SK-N-SH treated with all-trans-retinoic acid at 6 μM for 48 hours (cell line): ENCODE measurements around the gene ZNF792.
"Not testable (repeated sequence)": the region's sequence is repeated elsewhere in the genome, so short reads cannot be mapped to it uniquely, and the experiment has no call there.

Experiments
- ATAC-seq: fragments of 200-7000 bp; cut with Tn5 transposase; 3 replicates; pipeline ENCODE4 v1.9.1; 2020; ENCODE audit warnings: mild to moderate bottlenecking, moderate library complexity
- ARNTL ChIP-seq: fragments of 450-650 bp; formaldehyde crosslinking; IDR thresholded peaks from 2 replicates; pipeline ENCODE4 v1.5.0; 2020; ENCODE audit warnings: low read depth, mild to moderate bottlenecking, moderate library complexity, borderline replicate concordance
- BACH2 ChIP-seq: fragments of 250-450 bp; sonication (Bioruptor Pico); IDR thresholded peaks from 2 replicates; pipeline ENCODE4 v1.9.0; 2021; ENCODE audit warnings: mild to moderate bottlenecking, borderline replicate concordance
- CREB5 ChIP-seq: fragments of 250-450 bp; sonication (Bioruptor Pico); IDR thresholded peaks from 2 replicates; pipeline ENCODE4 v1.5.1; 2020; ENCODE audit warnings: low read depth, mild to moderate bottlenecking, moderate library complexity
- CSDC2 ChIP-seq: fragments of 250-450 bp; sonication (Bioruptor Pico); IDR thresholded peaks from 2 replicates; pipeline ENCODE4 v1.5.0; 2020; ENCODE audit warnings: mild to moderate bottlenecking, moderate library complexity
- CSRNP3 ChIP-seq: fragments of 250-450 bp; sonication (Bioruptor Pico); IDR thresholded peaks from 2 replicates; pipeline ENCODE4 v1.5.1; 2021; ENCODE audit warnings: mild to moderate bottlenecking, moderate library complexity
- ESRRG ChIP-seq: fragments of 250-450 bp; sonication (Bioruptor Pico); IDR thresholded peaks from 2 replicates; pipeline ENCODE4 v1.6.1; 2021; ENCODE audit warnings: mild to moderate bottlenecking
- GLIS3 ChIP-seq: fragments of 250-450 bp; sonication (Bioruptor Pico); IDR thresholded peaks from 2 replicates; pipeline ENCODE4 v1.5.0; 2020; ENCODE audit warnings: mild to moderate bottlenecking, moderate library complexity
- ISL1 ChIP-seq: fragments of 250-450 bp; sonication (Bioruptor Pico); IDR thresholded peaks from 2 replicates; pipeline ENCODE4 v2.1.2; 2022; ENCODE audit warnings: mild to moderate bottlenecking, moderate library complexity
- OSR1 ChIP-seq: fragments of 250-450 bp; sonication (Bioruptor Pico); IDR thresholded peaks from 2 replicates; pipeline ENCODE4 v1.8.0; 2022; ENCODE audit warnings: moderate library complexity, mild to moderate bottlenecking, inconsistent platforms
- PATZ1 ChIP-seq: fragments of 250-450 bp; sonication (Bioruptor Pico); IDR thresholded peaks from 2 replicates; pipeline ENCODE4 v1.8.0; 2020; ENCODE audit warnings: mild to moderate bottlenecking, moderate library complexity, borderline replicate concordance
- POU6F1 ChIP-seq: fragments of 250-450 bp; sonication (Bioruptor Pico); IDR thresholded peaks from 2 replicates; pipeline ENCODE4 v1.8.0; 2021; ENCODE audit warnings: low read depth, mild to moderate bottlenecking, moderate library complexity, borderline replicate concordance
- PPARA ChIP-seq: fragments of 250-450 bp; sonication (Bioruptor Pico); IDR thresholded peaks from 2 replicates; pipeline ENCODE4 v1.5.0; 2020; ENCODE audit warnings: mild to moderate bottlenecking, borderline replicate concordance
- RARB ChIP-seq: fragments of 250-450 bp; sonication (Bioruptor Pico); IDR thresholded peaks from 2 replicates; pipeline ENCODE4 v1.8.0; 2021; ENCODE audit warnings: mild to moderate bottlenecking, moderate library complexity
- TCF4 ChIP-seq: fragments of 250-450 bp; sonication (Bioruptor Pico); IDR thresholded peaks from 2 replicates; pipeline ENCODE4 v1.8.0; 2021; ENCODE audit warnings: mild to moderate bottlenecking, moderate library complexity, borderline replicate concordance
- TSHZ2 ChIP-seq: fragments of 250-450 bp; sonication (Bioruptor Pico); IDR thresholded peaks from 2 replicates; pipeline ENCODE4 v1.5.0; 2020; ENCODE audit warnings: mild to moderate bottlenecking, moderate library complexity
- ZC3H10 ChIP-seq: fragments of 250-450 bp; sonication (Bioruptor Pico); IDR thresholded peaks from 2 replicates; pipeline ENCODE4 v1.5.1; 2021; ENCODE audit warnings: mild to moderate bottlenecking, moderate library complexity
- ZFP3 ChIP-seq: fragments of 250-450 bp; sonication (Bioruptor Pico); IDR thresholded peaks from 2 replicates; pipeline ENCODE4 v1.5.0; 2020; ENCODE audit warnings: mild to moderate bottlenecking, moderate library complexity
- ZNF70 ChIP-seq: fragments of 450-650 bp; formaldehyde crosslinking; IDR thresholded peaks from 2 replicates; pipeline ENCODE4 v1.5.0; 2020; ENCODE audit warnings: mild to moderate bottlenecking, moderate library complexity

ZNF792 gene

GRCh38 chr19:34999498-35000337 is 35.7 kb upstream of the ZNF792 start, which contains the start of gene GRAMD1A:
TSS of gene GRAMD1A (plus strand) at chr19:35000323. CDS start at chr19:35000479, 156 bp downstream.
- ATAC-seq: peak; percentile 89
- TF ChIP-seq ARNTL (CRISPR knock-in tag) (no peak), PATZ1 (CRISPR knock-in tag) (peak; percentile 86)

- no peak for TF ChIP-seq PATZ1 (CRISPR knock-in tag)
- no peak for TF ChIP-seq ZC3H10 (CRISPR knock-in tag)
- no peak for TF ChIP-seq TSHZ2 (CRISPR knock-in tag)
- no peak for TF ChIP-seq CREB5 (CRISPR knock-in tag)
- TF ChIP-seq ESRRG: no peak
- no peak for TF ChIP-seq TCF4 (CRISPR knock-in tag)
- no peak for TF ChIP-seq PPARA (CRISPR knock-in tag)
- TF ChIP-seq RARB: no peak
- no peak for TF ChIP-seq CSRNP3 (CRISPR knock-in tag)
- ATAC-seq: peak; percentile 10; the same call in 2 of the 3 replicates
Observed at GRCh38 chr19:34998777-34999497, 34.9 kb upstream of the ZNF792 start.

GRCh38 chr19:34998224-34998623 is 34.2 kb upstream of the ZNF792 start:
- not testable (repeated sequence) for ATAC-seq

- ATAC-seq: no peak
- TF ChIP-seq CSDC2 (no peak), ZNF70 (CRISPR knock-in tag) (no peak), ZC3H10 (CRISPR knock-in tag) (no peak), TSHZ2 (CRISPR knock-in tag) (no peak), ISL1 (no peak), OSR1 (CRISPR knock-in tag) (no peak), BACH2 (CRISPR knock-in tag) (no peak), POU6F1 (no peak), GLIS3 (no peak), ZFP3 (CRISPR knock-in tag) (no peak), TCF4 (CRISPR knock-in tag) (no peak), ESRRG (no peak)
Observed at GRCh38 chr19:34997071-34997617, 33.1 kb upstream of the ZNF792 start.
